Adrenal gland (tissue), 12 donors: ENCODE measurements around the gene TNFRSF18. TPM values are rescaled to one million over a fixed set of nuclear protein-coding genes. Genes with fewer than 3 reads are reported as not detected.

Source experiments
- DNase-seq, 7 donors: peaks; one replicate each; pipeline ENCODE4 v3.0.0-alpha.2; 2019 to 2020
- H3K27ac ChIP-seq, 5 donors: fragments of 200-600 bp; sonication (generic) in 4 of 5; 1 replicate in 3 of 5; 2 replicates in 2 of 5; pipeline versions ENCODE4 v1.5.1 to v1.8.0; 2016 to 2020; ENCODE audit warnings: mild to moderate bottlenecking in 1 of 5
- H3K27me3 ChIP-seq: fragments of 200-600 bp; 2 replicates; pipeline ENCODE4 v1.8.0; 2021
- H3K36me3 ChIP-seq, 2 donors: fragments of 200-600 bp; replicated peaks in 1 of 2; 1 replicate in 1 of 2; 2 replicates in 1 of 2; pipeline versions ENCODE4 v1.5.1 to v1.8.0; 2018 to 2022
- H3K4me1 ChIP-seq, 2 donors: fragments of 200-600 bp; replicated peaks in 1 of 2; 1 replicate in 1 of 2; 2 replicates in 1 of 2; pipeline versions ENCODE4 v1.5.1 to v1.8.0; 2018 to 2021
- H3K4me3 ChIP-seq, 4 donors: fragments of 200-600 bp; sonication (generic) in 3 of 4; one replicate each; pipeline ENCODE4 v1.5.1; 2016 to 2018
- H3K9me3 ChIP-seq, 3 donors: fragments of 200-600 bp; sonication (generic) in 1 of 3; replicated peaks in 1 of 3; 1 replicate in 2 of 3; 2 replicates in 1 of 3; pipeline versions ENCODE4 v1.5.1 to v1.8.0; 2016 to 2021
- CTCF ChIP-seq, 6 experiments: fragments of 450-650 bp in 4 of 6; fragments of 200-600 bp in 2 of 6; sonication (generic) in 1 of 6; IDR thresholded peaks; 1 replicate in 5 of 6; 2 replicates in 1 of 6; pipeline versions ENCODE4 v1.5.1 to v1.8.0; 2016 to 2021; ENCODE audit warnings: antibody characterized with exemption in 6 of 6, mild to moderate bottlenecking in 2 of 6, moderate library complexity in 1 of 6
- POLR2A ChIP-seq, 2 donors: fragments of 450-650 bp; IDR thresholded peaks; one replicate each; pipeline ENCODE4 v1.6.1; 2017; ENCODE audit warnings: antibody characterized with exemption in 2 of 2, mild to moderate bottlenecking in 2 of 2, moderate library complexity in 1 of 2
- WGBS, 4 donors: extraction: QIAGEN DNeasy Blood & Tissue Kit in 2 of 4; methylation state at CpG; one replicate each; pipeline versions ENCODE4 v1.1.5 to v1.1.7; 2013 to 2017; 5-methylcytosine and 5-hydroxymethylcytosine counted together
- intact Hi-C, 2 donors: fragments of 100-400 bp; cut with DNase I; formaldehyde crosslinking; loops; one replicate each; pipeline versions ENCODE4 v1.14.1 to v1.15.0; 2022 to 2023
- polyA plus RNA-seq, 3 donors: library from polyadenylated mRNA; stranded (reverse); fragments of 200-250 nt in 2 of 3; fragments of 350-450 nt in 1 of 3; fragmentation: Illumina TruSeq in 1 of 3; extraction: RNeasy Lipid Tissue Mini Kit (QIAGEN cat#74804) in 1 of 3; gene quantifications; one replicate each; pipeline ENCODE4 v1.2.3, GENCODE V29; 2013 to 2014
- total RNA-seq, 9 donors: library from RNA; depleted of rRNA in 4 of 9; stranded (reverse); fragments of >200 nt in 4 of 9; fragments of 120-200 nt in 1 of 9; fragmentation: NEBNext Ultra II Directional in 1 of 9; extraction: Animal tissue kit (Norgen Biotek cat#: 25700) in 1 of 9; gene quantifications; one replicate each; pipeline versions ENCODE4 v1.1.0 to v1.2.4, GENCODE V29; 2013 to 2023
- donor health status: healthy with polysubstance abuse.
- donor health status: Bipolar disorder and iron deficiency.
- donor health status: DM: yes; HTN: yes; CAD: no.
- donor health status: DM: no; HTN: no; CAD: no.
- donor health status: DM: no; HTN: no; CAD: no.
- donor health status: DM: yes; HTN: yes; CAD: no.

Gene TNFRSF18
- total and polyA plus RNA-seq, 12 donors, result 0.27 to 1.5 (median 0.64) TPM; not detected in 7

- TF ChIP-seq CTCF (IDR thresholded peaks at IDR 0.05), result no peak
- no peak for TF ChIP-seq POLR2A (IDR thresholded peaks at IDR 0.05)
- H3K4me1 ChIP-seq, result peaks cover 6 to 11% of the 10 kb centered on the region in 2 donors
Measured at GRCh38 chr1:1236176-1236763, 29.9 kb upstream of the TNFRSF18 start.

GRCh38 chr1:1235016-1235744 is 28.8 kb upstream of the TNFRSF18 start:
- DNase-seq, result no peak
- intact Hi-C loops, result no loop called here
- 87 to 92% (median 91%) methylated on average over 15 to 27 of the region's 27 CpGs for WGBS, 4 donors
- H3K4me3 ChIP-seq, result no peak overlapping the region
- H3K27ac ChIP-seq, result no peak overlapping the region
- TF ChIP-seq POLR2A (IDR thresholded peaks at IDR 0.05) (no peak), CTCF (IDR thresholded peaks at IDR 0.05) (no peak)
- no peaks in the 10 kb centered on the region for H3K36me3 ChIP-seq
- peaks cover 7% of the 10 kb centered on the region for H3K27me3 ChIP-seq
- H3K9me3 ChIP-seq, result no peaks in the 10 kb centered on the region
- H3K4me1 ChIP-seq, result peaks cover 15 to 19% of the 10 kb centered on the region in 2 donors

More at GRCh38 chr1:1236176-1236763, 29.9 kb upstream of the TNFRSF18 start:
- Histone ChIP-seq H3K27me3 (peaks cover 7% of the 10 kb centered on the region), H3K27ac (no peak overlapping the region), H3K36me3 (no peaks in the 10 kb centered on the region), H3K9me3 (no peaks in the 10 kb centered on the region), H3K4me3 (no peak overlapping the region)
- no peak for DNase-seq
- intact Hi-C loops, result no loop called here
- 75 to 100% (median 78%) methylated on average over 1 to 22 of the region's 22 CpGs; no CpG with 5 or more reads in 1 of the 4 donors for WGBS, 4 donors

- intact Hi-C loops, result no loop called here
- no peak for TF ChIP-seq CTCF (IDR thresholded peaks at IDR 0.05)
- no peak for TF ChIP-seq POLR2A (IDR thresholded peaks at IDR 0.05)
- no peak overlapping the region for H3K4me3 ChIP-seq
- H3K36me3 ChIP-seq, result no peaks in the 10 kb centered on the region
- WGBS, 4 donors, result 94 to 97% (median 96%) methylated on average over 18 to 28 of the region's 28 CpGs
- peaks cover 7% of the 10 kb centered on the region for H3K27me3 ChIP-seq
- H3K4me1 ChIP-seq, result peaks cover 21 to 28% of the 10 kb centered on the region in 2 donors
- no peaks in the 10 kb centered on the region for H3K9me3 ChIP-seq
- DNase-seq, result no peak
- no peak overlapping the region for H3K27ac ChIP-seq
Measured at GRCh38 chr1:1234180-1234808, 27.9 kb upstream of the TNFRSF18 start.

DNA sequence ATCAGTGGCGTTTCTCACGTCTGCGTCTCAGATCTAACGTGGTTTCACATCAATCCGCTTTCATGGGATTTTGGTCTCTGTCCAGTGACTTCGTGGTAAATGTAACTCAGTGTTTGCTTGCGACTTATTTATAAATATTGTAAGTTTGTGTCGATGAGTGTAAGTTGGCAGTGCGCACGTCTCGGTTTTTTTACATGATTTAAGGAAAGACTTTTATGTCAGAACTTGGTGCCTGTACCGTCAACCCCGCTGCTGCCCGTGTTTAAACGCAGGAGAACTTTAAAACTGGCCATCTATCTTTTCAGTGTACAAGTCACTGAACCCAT is 27.1 kb upstream of the TNFRSF18 start:
- intact Hi-C loops, result no loop called here
- Histone ChIP-seq H3K27ac (no peak overlapping the region), H3K27me3 (peaks cover 5% of the 10 kb centered on the region), H3K9me3 (no peaks in the 10 kb centered on the region), H3K4me3 (no peak overlapping the region), H3K4me1 (peaks cover 21 to 30% of the 10 kb centered on the region in 2 donors), H3K36me3 (peaks cover 0 to 3% of the 10 kb centered on the region in 2 donors)
- DNase-seq, result no peak
- 96 to 98% (median 97%) methylated on average over 15 of the region's 15 CpGs for WGBS, 4 donors
- TF ChIP-seq CTCF (IDR thresholded peaks at IDR 0.05) (no peak), POLR2A (IDR thresholded peaks at IDR 0.05) (no peak)
